Uterus (tissue), 2 donors: ENCODE data around the gene USP6.

Experiments used
- CTCF ChIP-seq, 4 experiments: fragments of 200-600 bp in 2 of 4; fragments of 450-650 bp in 2 of 4; sonication (generic) in 2 of 4; IDR thresholded peaks; one replicate each; pipeline ENCODE4 v1.5.1; 2016 to 2019; ENCODE audit warnings: antibody characterized with exemption in 4 of 4, mild to moderate bottlenecking in 2 of 4, moderate library complexity in 1 of 4
- POLR2A ChIP-seq, 2 donors: fragments of 450-650 bp; IDR thresholded peaks; one replicate each; pipeline ENCODE4 v1.6.1; 2016; ENCODE audit warnings: antibody characterized with exemption in 2 of 2, mild to moderate bottlenecking in 1 of 2, moderate library complexity in 1 of 2

- TF ChIP-seq CTCF (IDR thresholded peaks at IDR 0.05): no peak
- TF ChIP-seq POLR2A (IDR thresholded peaks at IDR 0.05): no peak
Observed at GRCh38 chr17:5099271-5099670, 16.6 kb upstream of the USP6 start.
